Renal cortex interstitium (tissue), 11 donors: ENCODE data around the gene EDEM3. TPM values are rescaled to one million over a fixed set of nuclear protein-coding genes. Genes with fewer than 3 reads are reported as not detected.
"Not testable (repeated sequence)": the region's sequence is repeated elsewhere in the genome, so short reads cannot be mapped to it uniquely, and the experiment has no call there.

Experiments
- DNase-seq, 11 donors: peaks; one replicate each; pipeline ENCODE4 v3.0.0-alpha.2; 2013; ENCODE audit warnings: low read depth in 9 of 11, low spot score in 4 of 11; ENCODE audit errors: extremely low read depth in 1 of 11
- polyA plus RNA-seq, 3 donors: library from polyadenylated mRNA; unstranded; fragments of 120-200 nt; gene quantifications; one replicate each; pipeline ENCODE4 v1.2.1, GENCODE V29; 2013; ENCODE audit not compliant: insufficient read length in 3 of 3

The EDEM3 gene
- polyA plus RNA-seq, 3 donors: 30.2 to 32.7 (median 32.5) TPM

GRCh38 chr1:184781941-184782340 is 27.3 kb upstream of the EDEM3 start:
- DNase-seq: no peak

- no peak for DNase-seq
Observed at GRCh38 chr1:184775885-184776284, 21.2 kb upstream of the EDEM3 start.

DNA sequence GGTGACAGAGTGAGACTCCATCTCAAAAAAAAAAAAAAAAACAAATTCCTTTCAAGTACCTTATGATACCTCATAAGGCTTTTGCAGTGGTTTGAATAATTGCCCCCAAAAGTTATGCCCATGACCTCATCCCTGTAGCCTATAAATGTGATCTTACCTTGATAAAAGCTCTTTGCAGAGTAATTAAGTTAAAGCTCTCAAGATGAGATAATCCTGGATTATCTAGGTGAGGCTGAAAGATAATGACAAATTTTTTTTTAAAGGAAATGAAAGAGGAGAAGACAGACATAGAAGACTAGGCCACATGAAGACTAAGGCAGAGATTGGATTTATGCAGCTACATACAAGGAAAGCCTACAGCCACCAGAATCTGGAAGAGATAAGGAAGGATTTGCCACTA is 20.7 kb upstream of the EDEM3 start:
- no peak for DNase-seq

DNA sequence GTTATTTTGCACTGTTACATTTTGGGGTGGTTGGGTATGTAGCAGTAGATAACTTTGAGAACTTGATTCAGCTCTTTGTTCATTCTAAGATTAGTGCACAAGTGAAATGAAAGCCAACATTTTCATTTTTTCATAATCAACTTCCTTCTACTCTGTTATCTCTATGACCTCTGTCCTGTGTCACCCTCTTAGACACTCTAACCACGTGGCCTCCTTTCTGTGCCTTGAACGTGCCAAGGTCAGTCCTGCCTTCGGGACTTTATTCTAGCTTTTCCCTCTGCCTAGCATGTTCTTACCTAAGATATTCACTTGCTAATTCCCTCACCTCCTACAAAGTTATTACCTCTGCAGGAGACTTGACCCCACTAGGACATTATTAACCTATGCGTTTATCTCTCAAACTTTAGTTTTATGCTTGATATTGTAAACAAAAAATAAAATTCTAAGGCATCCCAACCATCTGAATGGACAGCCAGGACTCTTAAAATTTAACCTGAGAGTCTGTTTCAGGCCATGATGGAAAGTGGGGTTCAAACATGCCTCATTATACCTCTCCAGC is 19.2 kb upstream of the EDEM3 start:
- no peak for DNase-seq

DNA sequence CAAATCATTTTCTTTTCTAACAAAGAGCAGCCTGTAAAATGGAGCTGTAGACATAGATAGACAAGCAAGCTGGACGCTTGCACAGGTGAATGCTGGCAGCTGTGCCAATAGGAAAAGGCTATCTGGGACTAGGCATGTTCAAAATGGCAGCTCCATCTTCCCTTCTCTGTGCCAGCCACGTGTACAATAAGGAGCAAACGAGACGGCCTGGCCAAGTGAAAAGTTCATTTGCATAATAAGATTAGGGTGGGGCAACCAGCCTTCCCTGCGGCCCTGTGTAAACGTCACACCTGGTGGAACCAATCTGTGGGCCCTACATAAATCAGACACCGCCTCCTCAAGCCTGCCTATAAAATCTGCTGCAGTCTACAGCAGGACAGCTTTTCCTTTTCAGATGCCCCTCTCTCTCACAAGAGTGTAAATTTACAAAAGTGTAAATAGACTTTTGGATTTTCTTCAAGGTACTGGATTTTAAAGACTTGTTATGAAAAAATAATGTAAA is 16.6 kb upstream of the EDEM3 start:
- no peak for DNase-seq

GRCh38 chr1:184770181-184770979 is 15.7 kb upstream of the EDEM3 start:
- no peak for DNase-seq

GRCh38 chr1:184769241-184769640 is 14.6 kb upstream of the EDEM3 start:
- no peak for DNase-seq

DNA sequence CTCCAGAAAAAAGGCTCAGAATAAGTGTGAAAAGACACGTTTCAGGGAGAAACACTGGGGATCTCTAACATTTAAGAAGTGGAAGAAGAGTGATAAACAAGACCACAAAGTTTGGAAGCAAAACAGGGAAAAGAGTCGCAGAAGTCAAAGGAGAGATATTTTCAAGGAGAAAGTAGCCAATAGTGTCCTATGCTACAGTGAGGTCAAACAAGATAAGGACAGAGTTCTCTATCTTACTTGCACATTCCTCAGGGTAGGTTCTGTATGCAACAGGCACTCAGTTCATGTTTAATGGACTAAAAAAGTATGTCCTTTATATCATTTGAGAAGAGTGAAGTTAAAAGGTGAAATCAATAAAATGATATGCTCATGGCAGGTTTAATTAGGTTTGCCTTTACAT is 13.8 kb upstream of the EDEM3 start:
- DNase-seq: no peak

GRCh38 chr1:184767591-184767990 is 12.9 kb upstream of the EDEM3 start:
- no peak for DNase-seq

- no peak for DNase-seq
Observed at GRCh38 chr1:184764483-184764882, 9.8 kb upstream of the EDEM3 start.

DNA sequence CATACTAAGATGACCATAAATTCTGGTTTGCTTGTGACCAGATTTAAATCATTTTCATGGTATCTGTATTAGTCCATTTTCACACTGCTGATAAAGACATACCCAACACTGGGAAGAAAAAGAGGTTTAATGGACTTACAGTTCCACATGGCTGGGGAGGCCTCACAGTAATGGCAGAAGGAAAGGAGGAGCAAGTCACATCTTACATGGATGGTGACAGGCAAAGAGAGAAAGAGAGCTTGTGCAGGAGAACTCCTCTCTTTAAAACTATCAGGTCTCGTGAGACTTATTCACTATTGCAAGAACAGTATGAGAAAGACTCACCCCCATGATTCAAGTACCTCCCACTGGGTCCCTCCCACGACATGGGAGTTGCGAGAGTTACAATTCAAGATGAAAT is 8.9 kb upstream of the EDEM3 start:
- DNase-seq: not testable (repeated sequence)

- no peak for DNase-seq
Observed at GRCh38 chr1:184761969-184762485, 7.4 kb upstream of the EDEM3 start.

- no peak for DNase-seq
Observed at GRCh38 chr1:184759651-184760050, 5.0 kb upstream of the EDEM3 start.

DNA sequence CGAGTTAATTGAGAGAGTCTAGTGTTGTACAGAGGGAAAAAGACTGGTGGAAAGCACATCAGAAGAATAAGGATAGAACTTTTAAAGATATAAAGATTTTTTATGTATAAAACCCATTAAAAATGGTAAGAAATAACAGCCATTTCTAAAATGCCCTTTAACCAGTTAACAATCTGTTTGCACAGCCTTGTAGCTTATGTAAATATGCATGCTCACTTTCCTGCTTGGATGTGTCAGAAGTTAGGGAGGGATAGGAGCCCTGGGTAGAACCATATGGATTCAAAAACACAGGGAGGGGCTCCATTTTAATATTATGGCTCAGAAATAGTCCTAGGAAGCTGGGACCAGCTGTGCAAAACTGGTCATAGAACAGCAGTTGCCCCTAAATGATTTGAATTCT is 4.5 kb upstream of the EDEM3 start:
- DNase-seq: no peak

- DNase-seq: no peak
Observed at GRCh38 chr1:184757891-184758290, 3.2 kb upstream of the EDEM3 start.

DNA sequence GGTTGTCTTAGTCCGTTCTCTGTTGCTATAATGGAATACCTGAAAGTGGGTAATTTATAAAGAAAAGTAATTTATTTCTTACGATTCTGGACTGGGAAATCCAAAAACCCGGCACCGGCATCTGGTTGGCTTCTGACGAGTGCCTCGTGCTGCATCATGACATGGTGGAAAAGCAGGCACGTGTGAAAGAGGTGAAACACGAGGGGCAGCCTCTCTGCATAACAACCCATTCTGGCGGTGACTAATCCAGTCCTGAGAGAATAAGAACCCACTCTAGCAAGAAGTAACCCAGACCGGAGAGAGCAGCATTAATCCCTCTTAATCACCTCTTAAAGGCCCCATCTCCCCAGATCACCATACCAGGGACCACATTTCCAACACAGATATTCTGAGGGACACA is 2.7 kb upstream of the EDEM3 start:
- DNase-seq: no peak

DNA sequence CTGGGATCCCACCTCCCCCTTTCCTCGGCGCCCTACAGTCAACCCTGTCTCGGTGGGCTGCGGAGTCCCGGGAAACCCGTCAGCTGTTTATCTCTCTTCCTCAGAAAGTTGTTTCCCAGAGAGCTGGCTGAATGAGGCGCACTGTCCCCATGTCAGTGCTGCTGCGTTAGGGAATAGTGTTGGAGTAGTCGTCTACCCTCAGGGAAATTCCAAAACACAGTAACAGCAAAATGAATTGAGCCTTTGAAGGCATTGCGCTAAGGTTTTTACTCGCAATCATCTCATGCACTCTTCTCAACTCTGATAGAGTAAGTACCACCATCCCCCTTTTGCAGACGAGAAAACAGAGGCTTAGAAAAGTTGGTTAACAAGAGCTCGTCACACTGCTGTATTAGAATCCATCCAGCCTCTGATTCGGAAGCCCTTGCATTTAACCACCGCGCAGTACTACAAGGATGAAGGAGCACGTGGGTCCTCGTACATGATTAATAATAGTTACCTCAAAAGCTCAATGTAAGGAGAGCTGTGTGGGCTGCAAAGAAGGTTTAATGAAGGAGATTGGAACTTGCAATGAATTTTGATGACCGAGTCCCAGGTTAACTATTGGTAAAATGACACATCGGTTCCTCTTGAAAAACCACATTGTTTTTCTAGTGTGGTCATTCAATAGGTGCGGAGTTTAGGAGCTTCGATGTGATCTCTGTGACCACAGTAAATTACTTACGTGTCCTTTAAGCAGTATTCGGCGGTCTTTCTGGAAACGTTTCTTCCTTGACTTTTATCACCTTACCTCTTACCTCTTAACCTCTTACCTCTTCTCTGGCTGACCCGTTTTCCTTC is 788 bp upstream of the EDEM3 start:
- DNase-seq: peak in 5 of 11 donors; percentile 3 to 18 (median 5)

- DNase-seq: peak in 8 of 11 donors; percentile 6 to 34 (median 24)
Observed at GRCh38 chr1:184753608-184754475, 816 bp downstream of the EDEM3 start.

DNA sequence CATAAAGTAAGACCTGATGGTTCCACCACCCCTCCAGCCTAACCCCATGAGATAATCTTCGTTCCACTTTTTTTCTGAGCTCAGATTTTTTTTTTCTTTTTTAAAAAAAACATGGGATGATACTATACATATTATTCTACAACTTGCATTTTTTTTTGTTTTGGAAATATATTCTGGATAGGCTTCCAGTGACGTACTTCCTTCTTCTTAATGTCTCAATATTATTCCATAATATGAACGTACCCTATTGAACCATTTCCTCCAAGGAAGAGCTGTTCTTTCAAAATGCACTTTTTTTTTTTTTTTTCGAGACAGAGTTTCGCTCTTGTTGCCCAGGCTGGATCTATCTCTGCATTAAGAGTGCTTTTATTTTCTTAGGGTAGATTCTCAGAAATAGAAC is 1.5 kb downstream of the EDEM3 start:
- DNase-seq: no peak
